Gastroesophageal sphincter (tissue), 4 donors: Measurements from ENCODE around the gene NR6A1. TPM values are rescaled to one million over a fixed set of nuclear protein-coding genes. Genes with fewer than 3 reads are reported as not detected.

ENCODE experiments used
- ATAC-seq: fragments of 150-250 bp; one replicate; pipeline ENCODE4 v1.9.1; 2016; ENCODE audit warnings: mild to moderate bottlenecking, moderate library complexity
- H3K27ac ChIP-seq, 4 donors: fragments of 200-600 bp; sonication (generic) in 3 of 4; 1 replicate in 3 of 4; 2 replicates in 1 of 4; pipeline ENCODE4 v1.5.1; 2016 to 2019
- H3K27me3 ChIP-seq: fragments of 200-600 bp; sonication (generic); one replicate; pipeline ENCODE4 v1.5.1; 2019
- H3K36me3 ChIP-seq, 2 donors: fragments of 200-600 bp; sonication (generic); one replicate each; pipeline ENCODE4 v1.5.1; 2019; ENCODE audit warnings: control low read depth in 1 of 2
- H3K4me1 ChIP-seq, 3 donors: fragments of 200-600 bp; sonication (generic); 1 replicate in 2 of 3; 2 replicates in 1 of 3; pipeline ENCODE4 v1.5.1; 2016 to 2019; ENCODE audit warnings: control low read depth in 2 of 3
- H3K4me3 ChIP-seq, 2 donors: fragments of 200-600 bp; sonication (generic); one replicate each; pipeline ENCODE4 v1.5.1; 2019; ENCODE audit warnings: mild to moderate bottlenecking in 1 of 2, moderate library complexity in 1 of 2
- H3K9me3 ChIP-seq, 3 donors: fragments of 200-600 bp; sonication (generic); one replicate each; pipeline ENCODE4 v1.5.1; 2017 to 2019; ENCODE audit warnings: control low read depth in 2 of 3
- EP300 ChIP-seq: sonication (generic); formaldehyde crosslinking; IDR thresholded peaks from one replicate; pipeline ENCODE4 v1.6.1; 2017; ENCODE audit warnings: antibody characterized with exemption, mild to moderate bottlenecking
- POLR2A ChIP-seq, 2 donors: fragments of 450-650 bp; IDR thresholded peaks; one replicate each; pipeline ENCODE4 v1.6.1; 2017; ENCODE audit warnings: antibody characterized with exemption in 2 of 2, mild to moderate bottlenecking in 2 of 2, moderate library complexity in 1 of 2
- POLR2AphosphoS5 ChIP-seq: sonication (generic); formaldehyde crosslinking; IDR thresholded peaks from one replicate; pipeline ENCODE4 v1.6.1; 2017; ENCODE audit warnings: antibody characterized with exemption
- WGBS, 2 donors: methylation state at CpG; one replicate each; pipeline ENCODE4 v1.1.5; 2018; ENCODE audit warnings: low coverage in 1 of 2; 5-methylcytosine and 5-hydroxymethylcytosine counted together
- total RNA-seq, 4 donors: library from RNA; depleted of rRNA; stranded (reverse); fragments of >200 nt; gene quantifications; one replicate each; pipeline ENCODE4 v1.1.0, GENCODE V29; 2016
- TF ChIP-seq, protein P1 (sequence below), 4 experiments: fragments of 200-600 bp in 2 of 4; fragments of 450-650 bp in 2 of 4; sonication (generic) in 1 of 4; IDR thresholded peaks; one replicate each; pipeline ENCODE4 v1.5.1; 2017 to 2019; ENCODE audit warnings: antibody characterized with exemption in 4 of 4, mild to moderate bottlenecking in 2 of 4, moderate library complexity in 2 of 4

Gene NR6A1
- total RNA-seq, 4 donors from 2014 or later, result 0.16 to 4.4 (median 0.62) TPM

GRCh38 chr9:124803911-124804310 lies 32.8 kb upstream of the NR6A1 start:
- H3K4me1 ChIP-seq, result peaks cover 0 to 24% (median 0%) of the 10 kb centered on the region in 3 donors
- TF ChIP-seq POLR2AphosphoS5, result no peak
- no peak for TF ChIP-seq POLR2A (IDR thresholded peaks at IDR 0.05)
- TF ChIP-seq, protein P1, sequence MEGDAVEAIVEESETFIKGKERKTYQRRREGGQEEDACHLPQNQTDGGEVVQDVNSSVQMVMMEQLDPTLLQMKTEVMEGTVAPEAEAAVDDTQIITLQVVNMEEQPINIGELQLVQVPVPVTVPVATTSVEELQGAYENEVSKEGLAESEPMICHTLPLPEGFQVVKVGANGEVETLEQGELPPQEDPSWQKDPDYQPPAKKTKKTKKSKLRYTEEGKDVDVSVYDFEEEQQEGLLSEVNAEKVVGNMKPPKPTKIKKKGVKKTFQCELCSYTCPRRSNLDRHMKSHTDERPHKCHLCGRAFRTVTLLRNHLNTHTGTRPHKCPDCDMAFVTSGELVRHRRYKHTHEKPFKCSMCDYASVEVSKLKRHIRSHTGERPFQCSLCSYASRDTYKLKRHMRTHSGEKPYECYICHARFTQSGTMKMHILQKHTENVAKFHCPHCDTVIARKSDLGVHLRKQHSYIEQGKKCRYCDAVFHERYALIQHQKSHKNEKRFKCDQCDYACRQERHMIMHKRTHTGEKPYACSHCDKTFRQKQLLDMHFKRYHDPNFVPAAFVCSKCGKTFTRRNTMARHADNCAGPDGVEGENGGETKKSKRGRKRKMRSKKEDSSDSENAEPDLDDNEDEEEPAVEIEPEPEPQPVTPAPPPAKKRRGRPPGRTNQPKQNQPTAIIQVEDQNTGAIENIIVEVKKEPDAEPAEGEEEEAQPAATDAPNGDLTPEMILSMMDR (IDR thresholded peaks at IDR 0.05), result no peak
- no peak for TF ChIP-seq EP300
- no peak overlapping the region for H3K27ac ChIP-seq
- H3K27me3 ChIP-seq, result no peaks in the 10 kb centered on the region
- no peaks in the 10 kb centered on the region for H3K9me3 ChIP-seq
- peaks cover 0 to 58% of the 10 kb centered on the region in 2 donors for H3K36me3 ChIP-seq
- no peak for ATAC-seq
- no peak overlapping the region for H3K4me3 ChIP-seq
- no CpG with 5 or more reads among the region's 8 CpGs for WGBS, 2 donors

DNA sequence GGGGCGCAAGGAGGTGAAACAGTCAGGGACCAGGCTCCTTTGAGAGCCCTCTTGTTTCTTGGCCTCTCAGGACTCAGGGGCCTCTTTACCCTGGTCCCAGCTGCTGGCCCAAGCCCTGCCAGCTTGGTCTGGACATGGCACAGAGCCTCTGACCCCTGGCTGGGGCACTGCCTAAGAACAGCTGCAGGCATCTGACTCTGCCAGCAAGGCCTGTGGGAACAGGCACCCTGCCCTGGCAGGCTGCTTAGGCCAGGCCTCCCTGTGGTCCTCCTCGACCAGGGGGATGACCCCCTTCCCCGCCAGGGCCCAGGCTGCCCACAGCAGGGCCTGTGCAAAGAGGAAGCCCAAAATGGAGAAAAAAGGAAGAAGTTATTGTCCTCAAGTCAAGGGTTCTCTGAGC lies 31.3 kb upstream of the NR6A1 start:
- no peak for TF ChIP-seq EP300
- no peak for TF ChIP-seq POLR2AphosphoS5
- TF ChIP-seq, protein P1 (IDR thresholded peaks at IDR 0.05), result no peak
- no peak for TF ChIP-seq POLR2A (IDR thresholded peaks at IDR 0.05)
- Histone ChIP-seq H3K27ac (peak overlapping the region in 1 of 4 donors; percentile 12), H3K4me3 (no peak overlapping the region), H3K36me3 (peaks cover 0 to 44% of the 10 kb centered on the region in 2 donors), H3K9me3 (no peaks in the 10 kb centered on the region), H3K27me3 (no peaks in the 10 kb centered on the region), H3K4me1 (peaks cover 0 to 37% (median 8%) of the 10 kb centered on the region in 3 donors)
- WGBS, 2 donors, result 100% methylated on average over 1 of the region's 3 CpGs; no CpG with 5 or more reads in 1 of the 2 donors
- no peak for ATAC-seq

DNA sequence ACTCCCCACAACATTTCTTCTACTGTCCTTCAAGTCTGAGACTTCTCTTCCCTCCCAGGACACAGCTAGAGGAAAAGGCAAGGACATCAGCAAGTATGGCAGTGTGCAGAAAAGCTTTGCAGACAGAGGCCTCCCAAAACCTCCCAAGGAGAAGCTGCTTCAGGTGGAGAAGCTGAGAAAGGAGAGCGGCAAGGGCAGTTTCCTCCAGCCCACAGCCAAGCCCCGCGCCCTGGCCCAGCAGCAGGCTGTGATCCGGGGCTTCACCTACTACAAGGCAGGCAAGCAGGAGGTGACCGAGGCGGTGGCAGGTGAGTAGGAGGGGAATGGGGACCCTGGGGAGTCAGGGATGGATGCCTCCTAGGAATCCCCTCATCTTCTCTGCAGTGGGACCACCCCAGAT lies 30.2 kb upstream of the NR6A1 start:
- TF ChIP-seq EP300, result no peak
- TF ChIP-seq, protein P1 (IDR thresholded peaks at IDR 0.05), result no peak
- no peak for TF ChIP-seq POLR2AphosphoS5
- TF ChIP-seq POLR2A (IDR thresholded peaks at IDR 0.05), result no peak
- Histone ChIP-seq H3K4me1 (peaks cover 0 to 48% (median 12%) of the 10 kb centered on the region in 3 donors), H3K36me3 (peaks cover 0 to 44% of the 10 kb centered on the region in 2 donors), H3K27ac (no peak overlapping the region), H3K27me3 (no peaks in the 10 kb centered on the region), H3K4me3 (no peak overlapping the region), H3K9me3 (no peaks in the 10 kb centered on the region)
- ATAC-seq, result no peak
- WGBS, 2 donors, result 95% methylated on average over 6 of the region's 6 CpGs; no CpG with 5 or more reads in 1 of the 2 donors

DNA sequence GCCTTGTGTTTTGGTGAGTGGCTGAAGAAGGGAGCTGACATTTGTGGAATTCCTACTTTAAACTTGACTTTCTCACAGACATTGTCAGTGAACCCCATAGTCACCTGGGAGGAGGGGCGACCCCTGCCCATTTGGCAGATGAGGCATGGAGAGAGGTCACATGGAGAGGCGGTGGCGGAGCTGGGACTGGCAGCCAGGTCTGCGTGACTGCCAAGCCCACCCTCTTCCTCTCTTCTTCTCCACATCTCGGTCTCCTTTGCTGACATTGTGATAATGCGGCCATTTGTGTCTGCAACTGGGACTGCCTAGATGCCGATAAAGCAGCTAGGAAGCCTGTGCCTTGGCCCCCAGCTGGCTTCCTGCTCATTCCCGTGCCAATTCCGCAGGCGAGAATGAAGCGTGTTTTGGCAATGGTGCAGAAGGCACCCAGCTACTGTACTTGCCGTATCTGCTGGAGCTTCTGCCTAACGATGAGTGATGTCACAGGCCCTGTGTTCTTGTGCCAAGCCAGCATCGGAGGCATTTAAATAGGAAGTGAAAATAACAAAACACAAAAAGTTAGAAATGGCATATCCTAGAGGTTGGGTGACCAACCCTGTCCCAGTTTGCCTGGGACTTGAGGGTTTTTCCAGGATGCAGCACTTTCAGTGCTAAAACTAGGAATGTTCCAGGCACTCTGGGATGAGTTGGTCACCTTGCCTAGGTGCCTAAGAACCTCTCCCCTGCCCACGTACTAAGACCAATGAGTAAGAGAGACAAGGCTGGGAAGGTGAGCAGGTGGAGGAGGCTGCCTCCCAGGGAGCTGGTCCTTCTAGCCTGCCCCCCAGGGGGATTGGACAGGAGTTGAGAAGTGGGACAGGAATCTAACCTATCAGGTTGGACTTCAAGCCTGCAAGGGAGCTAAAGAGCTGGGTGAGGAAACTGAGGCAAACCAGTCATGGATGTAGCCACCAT lies 29.5 kb upstream of the NR6A1 start:
- ATAC-seq, result peak; percentile 38
- H3K9me3 ChIP-seq, result no peaks in the 10 kb centered on the region
- peaks cover 0 to 44% of the 10 kb centered on the region in 2 donors for H3K36me3 ChIP-seq
- H3K27ac ChIP-seq, result peak overlapping the region in 3 of 4 donors; percentile 14 to 51 (median 31)
- 48 to 80% methylated on average over 4 to 5 of the region's 15 CpGs for WGBS, 2 donors
- TF ChIP-seq EP300 (no peak), POLR2AphosphoS5 (no peak), POLR2A (IDR thresholded peaks at IDR 0.05) (no peak)
- TF ChIP-seq, protein P1 (IDR thresholded peaks at IDR 0.05), result no peak
- H3K4me1 ChIP-seq, result peaks cover 0 to 56% (median 12%) of the 10 kb centered on the region in 3 donors
- H3K27me3 ChIP-seq, result no peaks in the 10 kb centered on the region
- no peak overlapping the region for H3K4me3 ChIP-seq
